ENCODE measurements around the gene SNN. TPM values are rescaled to one million over a fixed set of nuclear protein-coding genes. Genes with fewer than 3 reads are reported as not detected.

The SNN gene
- polyA plus RNA-seq, 1 experiment: 7.5 TPM

DNA sequence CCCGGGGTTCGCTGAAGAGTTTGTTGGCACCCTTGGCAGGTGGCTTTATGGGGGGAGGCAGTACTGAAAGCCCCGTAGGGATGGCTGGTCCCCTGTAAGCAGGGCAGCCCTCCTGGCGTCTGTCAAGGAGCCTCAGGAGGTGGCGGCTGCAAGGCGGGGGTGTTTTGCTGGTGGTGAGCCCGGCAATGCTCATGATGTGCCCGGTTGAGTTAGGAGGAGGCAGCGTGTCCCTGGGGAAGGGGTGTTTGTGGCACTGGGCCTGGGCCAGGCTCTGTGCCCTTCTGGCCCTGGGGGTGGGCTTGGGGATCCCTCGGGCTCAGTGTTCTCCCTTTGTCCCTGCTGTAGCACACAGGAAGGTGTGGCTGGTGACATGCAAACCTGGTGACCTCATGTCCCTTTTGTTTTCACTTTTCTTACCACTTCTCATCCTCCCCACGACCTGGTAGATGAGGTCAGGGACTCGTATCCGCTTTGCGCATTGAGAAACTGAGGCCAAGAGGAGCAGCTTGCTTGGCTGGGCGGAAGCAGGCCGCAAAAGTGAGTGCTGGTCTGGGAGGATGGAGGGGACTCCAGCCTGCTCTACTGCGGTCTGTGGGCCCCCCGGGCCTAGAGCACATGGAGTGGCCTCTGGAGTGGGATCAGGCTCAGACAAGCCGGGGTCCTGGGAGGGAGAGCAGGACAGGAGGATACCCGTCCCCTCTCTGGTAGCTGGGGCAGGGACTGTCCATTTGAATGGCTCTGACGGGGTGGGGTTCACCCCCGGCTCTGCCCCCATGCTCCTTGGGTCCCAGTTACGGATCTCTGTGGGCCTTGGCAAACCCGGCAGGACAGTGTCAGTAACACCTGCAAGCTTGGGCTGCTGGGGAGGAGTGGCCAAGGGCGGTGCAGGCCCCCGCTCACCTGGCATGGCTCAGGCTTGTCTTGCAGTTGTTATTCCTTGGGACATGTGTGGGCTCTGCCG lies 2.2 kb downstream of the SNN start:
- POLR2A ChIA-PET: no interaction called here
- DNase-seq (ENCODE audit: low read depth): no peak
- TF ChIP-seq CTCF (IDR thresholded peaks at IDR 0.05; ENCODE audit: insufficient read depth, low read depth, low read length): no peak
- Histone ChIP-seq H3K4me3 (ENCODE audit: low read depth, low read length) (no peak overlapping the region), H3K36me3 (ENCODE audit: control insufficient read depth, insufficient read depth, low read length) (no peaks in the 10 kb centered on the region), H3K27me3 (ENCODE audit: control insufficient read depth, insufficient read depth, low read length) (no peaks in the 10 kb centered on the region)
- CTCF ChIA-PET: interaction anchor here (0.8 to 1.4 kb wide), 3 partner anchors 30 to 274 kb away, joined by 4 to 5 read pairs (median 5); no protein-coding TSS in a partner anchor

DNA sequence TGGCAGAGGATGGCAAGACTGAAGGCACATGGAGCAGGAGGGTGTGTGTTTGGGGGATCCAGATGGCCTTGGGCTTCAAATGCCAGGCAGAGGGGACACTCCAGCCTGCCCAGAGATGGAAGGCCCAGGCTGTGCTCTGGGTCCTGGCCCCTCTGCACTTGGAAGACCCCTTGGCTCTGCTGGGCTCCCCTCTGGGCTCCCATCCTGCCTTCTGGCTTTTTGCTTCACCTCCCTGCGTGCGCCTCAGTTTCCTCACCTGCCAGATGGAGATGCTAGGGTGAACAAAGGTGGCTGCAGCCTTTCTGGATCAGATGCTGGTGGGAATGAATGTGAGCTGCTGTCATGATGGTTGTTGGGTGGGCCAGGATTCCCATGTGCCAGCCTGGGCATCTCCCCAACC lies 3.0 kb downstream of the SNN start:
- no peak for DNase-seq (ENCODE audit: low read depth)
- ChIA-PET POLR2A (no interaction called here), CTCF (no interaction called here)
- H3K27me3 ChIP-seq (ENCODE audit: control insufficient read depth, insufficient read depth, low read length): no peaks in the 10 kb centered on the region
- no peak overlapping the region for H3K4me3 ChIP-seq (ENCODE audit: low read depth, low read length)
- TF ChIP-seq CTCF (IDR thresholded peaks at IDR 0.05; ENCODE audit: insufficient read depth, low read depth, low read length): no peak
- H3K36me3 ChIP-seq (ENCODE audit: control insufficient read depth, insufficient read depth, low read length): peaks cover 2% of the 10 kb centered on the region

DNA sequence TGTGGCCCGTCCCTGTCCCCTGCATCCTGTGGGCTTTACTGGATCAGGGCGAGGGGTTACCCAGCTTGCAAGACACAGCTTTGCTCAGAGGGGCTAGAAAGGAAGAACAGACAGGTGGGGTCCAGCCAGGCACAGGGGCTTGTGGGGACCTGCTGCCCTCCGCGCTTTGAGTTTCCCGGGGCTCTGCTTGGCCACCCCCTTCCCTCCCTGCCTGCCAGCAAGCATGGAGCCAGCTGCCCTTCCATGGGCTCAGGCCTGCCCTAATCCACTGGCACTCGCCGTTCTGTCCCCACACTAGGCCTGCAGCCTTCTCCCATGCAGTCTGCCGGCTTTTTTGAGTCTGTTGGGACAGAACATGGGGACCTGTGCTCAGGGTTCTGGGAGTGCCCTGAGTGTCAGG lies 3.4 kb downstream of the SNN start:
- H3K36me3 ChIP-seq (ENCODE audit: control insufficient read depth, insufficient read depth, low read length): peaks cover 2% of the 10 kb centered on the region
- POLR2A ChIA-PET: no interaction called here
- TF ChIP-seq CTCF (IDR thresholded peaks at IDR 0.05; ENCODE audit: insufficient read depth, low read depth, low read length): no peak
- no peak for DNase-seq (ENCODE audit: low read depth)
- H3K27me3 ChIP-seq (ENCODE audit: control insufficient read depth, insufficient read depth, low read length): no peaks in the 10 kb centered on the region
- CTCF ChIA-PET: no interaction called here
- H3K4me3 ChIP-seq (ENCODE audit: low read depth, low read length): no peak overlapping the region

- no peak for TF ChIP-seq CTCF (IDR thresholded peaks at IDR 0.05; ENCODE audit: insufficient read depth, low read depth, low read length)
- CTCF ChIA-PET: no interaction called here
- Histone ChIP-seq H3K36me3 (ENCODE audit: control insufficient read depth, insufficient read depth, low read length) (peaks cover 4% of the 10 kb centered on the region), H3K27me3 (ENCODE audit: control insufficient read depth, insufficient read depth, low read length) (no peaks in the 10 kb centered on the region), H3K4me3 (ENCODE audit: low read depth, low read length) (no peak overlapping the region)
- POLR2A ChIA-PET: no interaction called here
- no peak for DNase-seq (ENCODE audit: low read depth)
Measured at GRCh38 chr16:11672206-11673090, 4.2 kb downstream of the SNN start.

Measured in BJ (cell line).